ENCODE data around the gene SLMAP. TPM values are rescaled to one million over a fixed set of nuclear protein-coding genes. Genes with fewer than 3 reads are reported as not detected.

SLMAP gene
- polyA plus RNA-seq, 4 donors, result 24.7 to 39.8 (median 32.7) TPM

DNA sequence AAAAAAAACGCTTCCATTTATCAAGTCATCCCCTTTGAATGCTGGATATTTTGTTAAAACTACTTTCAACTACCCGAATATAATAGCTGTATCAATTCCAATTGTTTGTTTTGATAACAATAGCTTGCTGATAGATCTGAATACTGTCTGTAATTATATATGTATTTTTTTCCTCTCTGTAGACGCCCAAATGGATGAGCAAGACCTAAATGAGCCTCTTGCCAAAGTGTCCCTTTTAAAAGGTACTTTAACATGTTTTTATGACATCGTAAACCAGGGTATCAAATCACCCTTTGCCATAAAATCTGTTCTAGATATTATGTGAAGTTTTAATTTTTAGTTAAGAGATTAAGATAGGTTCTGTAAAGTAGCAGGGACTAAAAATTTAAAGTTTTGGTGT is 140.6 kb downstream of the SLMAP start:
- Histone ChIP-seq H3K36me3 (ENCODE audit: control insufficient read depth in 3 of 3, insufficient read depth in 2 of 3, low read depth in 1 of 3, low read length in 3 of 3) (peaks cover 2 to 20% (median 3%) of the 10 kb centered on the region in 3 donors), H3K27ac (ENCODE audit: low read depth in 1 of 3, low read length in 2 of 3) (no peak overlapping the region), H3K4me1 (ENCODE audit: control insufficient read depth in 3 of 3, insufficient read depth in 2 of 3, low read depth in 1 of 3, low read length in 2 of 3) (no peaks in the 10 kb centered on the region), H3K9me3 (ENCODE audit: control insufficient read depth in 2 of 2, insufficient read depth in 1 of 2, low read depth in 1 of 2, low read length in 1 of 2) (no peaks in the 10 kb centered on the region), H3K4me3 (ENCODE audit: low read depth in 1 of 3, low read length in 3 of 3) (no peak overlapping the region), H3K27me3 (ENCODE audit: control insufficient read depth in 3 of 3, insufficient read depth in 3 of 3, low read length in 3 of 3) (no peaks in the 10 kb centered on the region)
- 35 to 60% (median 55%) methylated on average over 4 of the region's 4 CpGs for WGBS, 3 donors
- DNase-seq (no peak), FAIRE-seq (no peak)

GRCh38 chr3:57900786-57901185 is 144.7 kb downstream of the SLMAP start:
- Histone ChIP-seq H3K27me3 (ENCODE audit: control insufficient read depth in 3 of 3, insufficient read depth in 3 of 3, low read length in 3 of 3) (no peaks in the 10 kb centered on the region), H3K27ac (ENCODE audit: low read depth in 1 of 3, low read length in 2 of 3) (no peak overlapping the region), H3K4me1 (ENCODE audit: control insufficient read depth in 3 of 3, insufficient read depth in 2 of 3, low read depth in 1 of 3, low read length in 2 of 3) (no peaks in the 10 kb centered on the region), H3K9me3 (ENCODE audit: control insufficient read depth in 2 of 2, insufficient read depth in 1 of 2, low read depth in 1 of 2, low read length in 1 of 2) (no peaks in the 10 kb centered on the region), H3K36me3 (ENCODE audit: control insufficient read depth in 3 of 3, insufficient read depth in 2 of 3, low read depth in 1 of 3, low read length in 3 of 3) (peaks cover 2 to 20% (median 3%) of the 10 kb centered on the region in 3 donors), H3K4me3 (ENCODE audit: low read depth in 1 of 3, low read length in 3 of 3) (no peak overlapping the region)
- no peak for DNase-seq
- no peak for FAIRE-seq
- 89 to 100% (median 91%) methylated on average over 2 of the region's 2 CpGs for WGBS, 3 donors

DNA sequence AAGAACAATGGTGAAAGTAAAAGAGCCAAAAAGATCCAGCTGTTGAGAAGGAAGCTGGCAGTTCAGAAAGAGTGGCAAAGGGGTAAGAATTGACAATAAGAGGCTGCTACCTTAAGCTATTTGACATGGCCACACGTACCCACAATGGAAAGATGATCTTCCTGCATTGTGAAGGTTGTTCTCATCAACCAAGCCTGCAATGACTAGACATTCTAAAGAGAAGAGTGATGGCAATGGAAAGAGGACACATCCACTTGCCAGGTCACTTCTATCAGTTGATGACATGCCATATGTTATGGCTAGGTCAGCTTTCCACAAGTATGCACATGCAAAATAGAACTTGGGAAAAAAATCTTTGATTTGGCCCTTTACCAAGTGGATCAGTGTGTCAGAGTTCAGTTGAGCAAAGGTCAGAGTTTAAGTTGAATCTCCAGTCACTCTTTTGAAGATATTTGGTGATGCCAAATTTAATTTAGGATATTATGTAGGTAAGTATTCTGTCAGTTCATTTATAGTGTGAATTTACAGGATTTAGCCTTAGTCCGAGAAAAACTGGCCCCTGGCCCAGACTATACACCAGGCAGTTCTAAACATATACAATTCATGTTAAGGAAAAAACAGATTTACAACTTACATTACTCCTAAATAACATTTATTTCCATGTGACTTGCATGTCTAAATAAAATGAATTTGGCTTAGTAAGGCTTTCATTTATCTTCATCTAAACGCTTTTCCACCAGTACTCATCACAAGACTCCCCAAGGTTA is 147.2 kb downstream of the SLMAP start:
- peaks cover 3 to 19% (median 4%) of the 10 kb centered on the region in 3 donors for H3K36me3 ChIP-seq (ENCODE audit: control insufficient read depth in 3 of 3, insufficient read depth in 2 of 3, low read depth in 1 of 3, low read length in 3 of 3)
- WGBS, 3 donors, result 86 to 98% (median 96%) methylated on average over 3 of the region's 3 CpGs
- H3K27ac ChIP-seq (ENCODE audit: low read depth in 1 of 3, low read length in 2 of 3), result no peak overlapping the region
- no peaks in the 10 kb centered on the region for H3K4me1 ChIP-seq (ENCODE audit: control insufficient read depth in 3 of 3, insufficient read depth in 2 of 3, low read depth in 1 of 3, low read length in 2 of 3)
- no peak overlapping the region for H3K4me3 ChIP-seq (ENCODE audit: low read depth in 1 of 3, low read length in 3 of 3)
- H3K9me3 ChIP-seq (ENCODE audit: control insufficient read depth in 2 of 2, insufficient read depth in 1 of 2, low read depth in 1 of 2, low read length in 1 of 2), result no peaks in the 10 kb centered on the region
- H3K27me3 ChIP-seq (ENCODE audit: control insufficient read depth in 3 of 3, insufficient read depth in 3 of 3, low read length in 3 of 3), result no peaks in the 10 kb centered on the region
- DNase-seq, result no peak
- FAIRE-seq, result no peak

DNA sequence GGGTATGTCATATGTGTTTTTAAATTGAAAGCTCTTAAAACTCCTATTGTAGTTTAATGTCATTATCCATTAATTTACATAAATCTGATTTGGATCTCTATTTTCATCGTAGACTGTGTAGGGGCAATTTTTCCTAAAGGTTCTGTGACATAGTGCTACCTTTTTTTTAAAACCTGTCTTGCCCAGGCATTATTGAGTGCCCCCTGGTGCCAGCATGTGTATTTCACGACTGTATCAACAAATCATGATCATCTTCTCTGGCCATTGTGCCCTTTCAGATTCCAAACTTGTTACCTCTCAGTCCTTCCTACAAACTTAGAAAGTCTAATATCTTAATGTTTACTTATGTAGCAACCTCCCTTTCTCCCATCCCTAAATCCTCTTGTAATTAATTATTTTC is 154.9 kb downstream of the SLMAP start:
- Histone ChIP-seq H3K4me3 (ENCODE audit: low read depth in 1 of 3, low read length in 3 of 3) (no peak overlapping the region), H3K9me3 (ENCODE audit: control insufficient read depth in 2 of 2, insufficient read depth in 1 of 2, low read depth in 1 of 2, low read length in 1 of 2) (no peaks in the 10 kb centered on the region), H3K27ac (ENCODE audit: low read depth in 1 of 3, low read length in 2 of 3) (no peak overlapping the region), H3K36me3 (ENCODE audit: control insufficient read depth in 3 of 3, insufficient read depth in 2 of 3, low read depth in 1 of 3, low read length in 3 of 3) (peaks cover 2 to 30% (median 11%) of the 10 kb centered on the region in 3 donors), H3K27me3 (ENCODE audit: control insufficient read depth in 3 of 3, insufficient read depth in 3 of 3, low read length in 3 of 3) (no peaks in the 10 kb centered on the region), H3K4me1 (ENCODE audit: control insufficient read depth in 3 of 3, insufficient read depth in 2 of 3, low read depth in 1 of 3, low read length in 2 of 3) (no peaks in the 10 kb centered on the region)
- peak in 1 of 2 donors; percentile 14 for DNase-seq
- WGBS, 3 donors, result 46 to 67% (median 56%) methylated on average over 2 of the region's 2 CpGs
- no peak for FAIRE-seq

DNA sequence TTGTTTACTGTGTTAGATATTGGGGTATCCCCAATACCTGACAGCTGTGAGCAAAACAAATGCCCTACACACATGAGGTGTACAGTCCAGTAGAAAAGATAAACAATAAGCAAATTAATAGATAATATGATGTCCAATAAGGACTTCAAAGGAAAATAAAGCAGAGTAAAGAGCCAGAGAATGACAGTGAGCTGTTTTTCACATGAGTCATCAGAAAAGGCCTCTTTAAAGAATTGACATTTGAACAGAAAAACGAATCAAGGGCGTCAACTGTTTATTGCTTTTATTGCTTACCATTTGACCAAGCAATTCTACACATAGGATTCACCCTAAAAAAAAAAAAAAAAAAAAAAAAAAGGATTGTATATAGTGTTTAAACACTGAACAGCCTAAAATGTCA is 155.5 kb downstream of the SLMAP start:
- H3K4me1 ChIP-seq (ENCODE audit: control insufficient read depth in 3 of 3, insufficient read depth in 2 of 3, low read depth in 1 of 3, low read length in 2 of 3), result no peaks in the 10 kb centered on the region
- no peak overlapping the region for H3K4me3 ChIP-seq (ENCODE audit: low read depth in 1 of 3, low read length in 3 of 3)
- no peak overlapping the region for H3K27ac ChIP-seq (ENCODE audit: low read depth in 1 of 3, low read length in 2 of 3)
- no peaks in the 10 kb centered on the region for H3K27me3 ChIP-seq (ENCODE audit: control insufficient read depth in 3 of 3, insufficient read depth in 3 of 3, low read length in 3 of 3)
- no peaks in the 10 kb centered on the region for H3K9me3 ChIP-seq (ENCODE audit: control insufficient read depth in 2 of 2, insufficient read depth in 1 of 2, low read depth in 1 of 2, low read length in 1 of 2)
- DNase-seq (no peak), FAIRE-seq (no peak)
- 23 to 50% (median 46%) methylated on average over 2 of the region's 2 CpGs for WGBS, 3 donors
- H3K36me3 ChIP-seq (ENCODE audit: control insufficient read depth in 3 of 3, insufficient read depth in 2 of 3, low read depth in 1 of 3, low read length in 3 of 3), result peaks cover 2 to 30% (median 13%) of the 10 kb centered on the region in 3 donors

GRCh38 chr3:57917601-57918000 is 161.5 kb downstream of the SLMAP start:
- Histone ChIP-seq H3K4me3 (ENCODE audit: low read depth in 1 of 3, low read length in 3 of 3) (no peak overlapping the region), H3K36me3 (ENCODE audit: control insufficient read depth in 3 of 3, insufficient read depth in 2 of 3, low read depth in 1 of 3, low read length in 3 of 3) (peaks cover 0 to 32% (median 13%) of the 10 kb centered on the region in 3 donors), H3K27ac (ENCODE audit: low read depth in 1 of 3, low read length in 2 of 3) (no peak overlapping the region), H3K9me3 (ENCODE audit: control insufficient read depth in 2 of 2, insufficient read depth in 1 of 2, low read depth in 1 of 2, low read length in 1 of 2) (no peaks in the 10 kb centered on the region), H3K27me3 (ENCODE audit: control insufficient read depth in 3 of 3, insufficient read depth in 3 of 3, low read length in 3 of 3) (no peaks in the 10 kb centered on the region), H3K4me1 (ENCODE audit: control insufficient read depth in 3 of 3, insufficient read depth in 2 of 3, low read depth in 1 of 3, low read length in 2 of 3) (no peaks in the 10 kb centered on the region)
- DNase-seq (no peak), FAIRE-seq (no peak)
- WGBS, 3 donors, result 79 to 84% (median 83%) methylated on average over 1 of the region's 1 CpG

DNA sequence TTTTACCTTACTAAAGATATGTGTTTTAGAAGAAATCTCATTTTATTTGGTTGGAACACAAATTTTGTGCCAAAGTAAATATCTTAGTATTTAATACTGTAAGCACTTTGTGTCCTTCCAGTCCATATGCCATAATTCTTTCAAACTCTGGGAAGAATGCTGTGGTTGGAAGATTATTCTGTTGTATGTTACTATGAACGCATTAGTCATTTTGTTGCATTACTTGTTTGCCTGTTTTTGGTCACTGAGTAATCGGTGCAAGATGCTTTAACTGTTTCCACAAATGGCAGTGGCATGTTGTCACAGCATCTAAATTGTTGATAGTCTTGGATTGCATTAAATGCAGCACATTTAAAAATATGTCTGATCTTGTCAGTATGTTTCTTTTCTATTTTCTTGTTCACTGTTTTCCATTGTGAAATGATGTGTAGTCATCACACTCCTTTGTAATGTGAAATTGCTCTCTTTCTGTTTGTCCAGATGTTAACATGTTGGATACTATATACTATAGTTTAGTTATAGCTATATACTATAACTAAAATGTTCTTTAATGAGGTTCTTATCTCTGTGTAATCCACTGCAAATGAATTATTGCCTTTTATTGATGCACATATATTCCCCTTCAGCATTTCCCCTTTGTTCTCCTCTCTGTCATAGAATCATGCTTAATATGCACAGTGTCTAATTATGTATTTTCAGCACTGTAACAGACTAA is 162.2 kb downstream of the SLMAP start:
- FAIRE-seq (no peak), DNase-seq (no peak)
- H3K9me3 ChIP-seq (ENCODE audit: control insufficient read depth in 2 of 2, insufficient read depth in 1 of 2, low read depth in 1 of 2, low read length in 1 of 2), result no peaks in the 10 kb centered on the region
- H3K27ac ChIP-seq (ENCODE audit: low read depth in 1 of 3, low read length in 2 of 3), result no peak overlapping the region
- H3K4me3 ChIP-seq (ENCODE audit: low read depth in 1 of 3, low read length in 3 of 3), result no peak overlapping the region
- H3K4me1 ChIP-seq (ENCODE audit: control insufficient read depth in 3 of 3, insufficient read depth in 2 of 3, low read depth in 1 of 3, low read length in 2 of 3), result no peaks in the 10 kb centered on the region
- 88 to 96% (median 89%) methylated on average over 2 of the region's 2 CpGs for WGBS, 3 donors
- H3K36me3 ChIP-seq (ENCODE audit: control insufficient read depth in 3 of 3, insufficient read depth in 2 of 3, low read depth in 1 of 3, low read length in 3 of 3), result peaks cover 0 to 32% (median 13%) of the 10 kb centered on the region in 3 donors
- H3K27me3 ChIP-seq (ENCODE audit: control insufficient read depth in 3 of 3, insufficient read depth in 3 of 3, low read length in 3 of 3), result no peaks in the 10 kb centered on the region

- Histone ChIP-seq H3K36me3 (ENCODE audit: control insufficient read depth in 3 of 3, insufficient read depth in 2 of 3, low read depth in 1 of 3, low read length in 3 of 3) (peaks cover 0 to 25% (median 10%) of the 10 kb centered on the region in 3 donors), H3K4me3 (ENCODE audit: low read depth in 1 of 3, low read length in 3 of 3) (no peak overlapping the region), H3K4me1 (ENCODE audit: control insufficient read depth in 3 of 3, insufficient read depth in 2 of 3, low read depth in 1 of 3, low read length in 2 of 3) (no peaks in the 10 kb centered on the region), H3K27me3 (ENCODE audit: control insufficient read depth in 3 of 3, insufficient read depth in 3 of 3, low read length in 3 of 3) (no peaks in the 10 kb centered on the region), H3K27ac (ENCODE audit: low read depth in 1 of 3, low read length in 2 of 3) (no peak overlapping the region), H3K9me3 (ENCODE audit: control insufficient read depth in 2 of 2, insufficient read depth in 1 of 2, low read depth in 1 of 2, low read length in 1 of 2) (no peaks in the 10 kb centered on the region)
- peak; percentile 23 to 45 for DNase-seq
- no peak for FAIRE-seq
Observed at GRCh38 chr3:57919987-57920386, 163.9 kb downstream of the SLMAP start.
